Keratinocyte (primary cell): ENCODE results near the gene TAF1B. TPM values are rescaled to one million over a fixed set of nuclear protein-coding genes. Genes with fewer than 3 reads are reported as not detected.
A peak's percentile ranks its signal among the peaks of the same experiment; 100 is the strongest.

Experiments used
- DNase-seq: peaks from one replicate; pipeline ENCODE4 v3.0.0-alpha.2; 2011; ENCODE audit warnings: low read depth, missing footprints, low spot score
- FAIRE-seq: peaks from 2 replicates; lab custom pipeline; 2011; peaks lifted over from hg19 to GRCh38; lab: Jason Lieb, UNC
- H2AFZ ChIP-seq: 2 replicates; pipeline ENCODE4 v1.6.0; 2012; ENCODE audit warnings: low read length, control low read depth, inconsistent platforms; ENCODE audit not compliant: control insufficient read depth
- H3K27ac ChIP-seq: 2 replicates; pipeline ENCODE4 v1.5.1; 2011; ENCODE audit warnings: low read length; ENCODE audit not compliant: control insufficient read depth, insufficient read depth
- H3K27me3 ChIP-seq: 3 replicates; pipeline ENCODE4 v1.6.0; 2011; ENCODE audit warnings: low read length; ENCODE audit not compliant: control insufficient read depth, insufficient read depth; ENCODE audit errors: extremely low read depth
- H3K36me3 ChIP-seq, 2 experiments: 2 replicates in 1 of 2; 3 replicates in 1 of 2; pipeline ENCODE4 v1.5.1; 2011; ENCODE audit warnings: low read length in 2 of 2, mild to moderate bottlenecking in 1 of 2; ENCODE audit not compliant: control insufficient read depth in 2 of 2, insufficient read depth in 2 of 2; ENCODE audit errors: extremely low read depth in 1 of 2
- H3K4me1 ChIP-seq: 3 replicates; pipeline ENCODE4 v1.5.1; 2011; ENCODE audit warnings: low read length; ENCODE audit not compliant: control insufficient read depth, insufficient read depth; ENCODE audit errors: extremely low read depth
- H3K4me2 ChIP-seq: 3 replicates; pipeline ENCODE4 v1.6.0; 2011; ENCODE audit warnings: low read depth, low read length; ENCODE audit not compliant: control insufficient read depth, insufficient read depth; ENCODE audit errors: extremely low read depth
- H3K4me3 ChIP-seq, 3 experiments: fragments of 200-600 bp in 1 of 3; sonication (generic) in 1 of 3; 2 replicates in 2 of 3; 3 replicates in 1 of 3; pipeline ENCODE4 v1.5.1; 2011 to 2016; ENCODE audit warnings: low read length in 3 of 3, mild to moderate bottlenecking in 3 of 3, control low read depth in 2 of 3, inconsistent platforms in 1 of 3, low read depth in 1 of 3, mixed read lengths in 1 of 3, mixed run types in 1 of 3, moderate library complexity in 1 of 3; ENCODE audit not compliant: control insufficient read depth in 2 of 3, insufficient read depth in 2 of 3; ENCODE audit errors: extremely low read depth in 1 of 3
- H3K79me2 ChIP-seq: 2 replicates; pipeline ENCODE4 v1.6.0; 2012; ENCODE audit warnings: low read length; ENCODE audit not compliant: control insufficient read depth, insufficient read depth
- H3K9ac ChIP-seq: 3 replicates; pipeline ENCODE4 v1.6.0; 2011; ENCODE audit warnings: low read length; ENCODE audit not compliant: control insufficient read depth, insufficient read depth; ENCODE audit errors: extremely low read depth
- H3K9me1 ChIP-seq: 3 replicates; pipeline ENCODE4 v1.6.0; 2011; ENCODE audit warnings: low read length; ENCODE audit not compliant: control insufficient read depth, insufficient read depth; ENCODE audit errors: extremely low read depth
- H3K9me3 ChIP-seq: 2 replicates; pipeline ENCODE4 v1.5.1; 2012; ENCODE audit warnings: low read depth, low read length; ENCODE audit not compliant: control insufficient read depth
- H4K20me1 ChIP-seq: 3 replicates; pipeline ENCODE4 v1.6.0; 2011; ENCODE audit warnings: low read length; ENCODE audit not compliant: control insufficient read depth, insufficient read depth; ENCODE audit errors: extremely low read depth
- EZH2 ChIP-seq: IDR thresholded peaks from one replicate; pipeline ENCODE4 v1.6.1; 2012; ENCODE audit warnings: inconsistent platforms, mild to moderate bottlenecking, low read length, moderate library complexity
- dilution Hi-C: fragments of 300-500 bp; cut with MboI; formaldehyde crosslinking; loops from one replicate; pipeline ENCODE4 v1.7.0; 2020; ENCODE audit warnings: low sequenced_read_pairs; ENCODE audit not compliant: extremely low pct_ligation_motif_present
- polyA plus RNA-seq, 5 experiments: library from polyadenylated mRNA; depleted of rRNA in 3 of 5; stranded (reverse) in 3 of 5; stranded (forward) in 1 of 5; unstranded in 1 of 5; fragments of >200 nt; gene quantifications; 1 replicate in 1 of 5; 2 replicates in 3 of 5; 3 replicates in 1 of 5; pipeline versions ENCODE4 v1.2.1 to v1.2.3, GENCODE V29; 2011 to 2012; ENCODE audit warnings: missing spikeins in 2 of 5, low read depth in 1 of 5, low replicate concordance in 1 of 5
- TF ChIP-seq, protein P1 (sequence below), 3 experiments: IDR thresholded peaks in 1 of 3; conservative IDR thresholded peaks in 1 of 3; optimal IDR thresholded peaks in 1 of 3; 2 replicates in 2 of 3; 3 replicates in 1 of 3; pipeline versions ENCODE3 to v1.5.1; 2011; ENCODE audit warnings: low read length in 3 of 3, mild to moderate bottlenecking in 3 of 3, moderate library complexity in 2 of 3, control low read depth in 1 of 3, inconsistent platforms in 1 of 3; ENCODE audit not compliant: insufficient read depth in 2 of 3; ENCODE audit errors: extremely low read depth in 1 of 3

The TAF1B gene
- polyA plus RNA-seq, 1 donor (not counting 4 experiments of a cell fraction or from before 2014, with no cell fraction given) = 16.5 TPM

DNA sequence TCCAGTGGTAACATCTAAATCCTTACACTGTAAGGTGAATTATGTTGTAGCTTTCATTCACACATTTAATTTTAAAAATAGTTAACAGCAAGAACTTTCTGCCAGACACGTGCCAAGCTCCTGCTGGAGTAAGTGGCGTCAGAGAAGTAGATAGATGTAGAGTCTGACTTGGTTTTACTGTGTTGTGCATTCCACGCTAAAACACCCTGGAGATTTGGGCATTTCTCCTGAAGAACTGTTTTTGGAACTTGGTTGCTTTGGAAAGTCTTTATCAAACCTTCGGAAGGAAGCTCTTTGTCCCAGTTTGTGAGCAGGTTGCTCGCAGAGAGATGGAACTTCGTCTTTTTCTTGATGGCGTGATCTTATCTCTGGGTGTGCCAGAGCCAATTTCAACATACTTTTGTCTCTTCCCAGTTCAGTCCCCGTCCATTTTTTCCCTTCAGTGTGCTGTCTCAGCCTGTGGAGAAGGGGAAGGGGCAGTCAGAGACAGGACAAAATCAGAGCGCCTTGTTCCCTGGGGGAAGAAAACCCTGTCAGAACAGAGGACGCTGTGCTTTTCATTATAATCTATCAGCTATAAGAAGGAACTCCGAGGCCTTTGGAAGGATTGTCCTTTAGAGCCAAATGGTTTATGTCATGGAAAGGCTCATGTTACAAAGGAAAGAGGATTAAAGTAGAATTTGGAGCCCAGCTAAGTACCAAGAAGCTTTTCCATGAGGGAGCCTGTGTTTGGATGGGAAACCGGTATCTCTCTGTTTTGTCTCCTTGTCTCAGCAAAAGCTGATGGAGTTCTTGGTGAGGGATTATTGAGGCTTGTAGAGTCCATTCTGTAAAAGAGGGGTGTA lies 127.1 kb downstream of the TAF1B start:
- no peaks in the 10 kb centered on the region for H3K36me3 ChIP-seq
- no peaks in the 10 kb centered on the region for H3K79me2 ChIP-seq
- H3K9me3 ChIP-seq = no peaks in the 10 kb centered on the region
- no peak overlapping the region for H3K4me3 ChIP-seq
- H3K9me1 ChIP-seq = no peaks in the 10 kb centered on the region
- H3K4me1 ChIP-seq = peaks cover 12% of the 10 kb centered on the region
- no peak overlapping the region for H2AFZ ChIP-seq
- H3K27me3 ChIP-seq = no peaks in the 10 kb centered on the region
- dilution Hi-C loops = no loop called here
- no peak overlapping the region for H3K4me2 ChIP-seq
- DNase-seq = no peak
- no peak overlapping the region for H3K27ac ChIP-seq
- no peaks in the 10 kb centered on the region for H4K20me1 ChIP-seq
- no peak for TF ChIP-seq EZH2
- TF ChIP-seq, protein P1, sequence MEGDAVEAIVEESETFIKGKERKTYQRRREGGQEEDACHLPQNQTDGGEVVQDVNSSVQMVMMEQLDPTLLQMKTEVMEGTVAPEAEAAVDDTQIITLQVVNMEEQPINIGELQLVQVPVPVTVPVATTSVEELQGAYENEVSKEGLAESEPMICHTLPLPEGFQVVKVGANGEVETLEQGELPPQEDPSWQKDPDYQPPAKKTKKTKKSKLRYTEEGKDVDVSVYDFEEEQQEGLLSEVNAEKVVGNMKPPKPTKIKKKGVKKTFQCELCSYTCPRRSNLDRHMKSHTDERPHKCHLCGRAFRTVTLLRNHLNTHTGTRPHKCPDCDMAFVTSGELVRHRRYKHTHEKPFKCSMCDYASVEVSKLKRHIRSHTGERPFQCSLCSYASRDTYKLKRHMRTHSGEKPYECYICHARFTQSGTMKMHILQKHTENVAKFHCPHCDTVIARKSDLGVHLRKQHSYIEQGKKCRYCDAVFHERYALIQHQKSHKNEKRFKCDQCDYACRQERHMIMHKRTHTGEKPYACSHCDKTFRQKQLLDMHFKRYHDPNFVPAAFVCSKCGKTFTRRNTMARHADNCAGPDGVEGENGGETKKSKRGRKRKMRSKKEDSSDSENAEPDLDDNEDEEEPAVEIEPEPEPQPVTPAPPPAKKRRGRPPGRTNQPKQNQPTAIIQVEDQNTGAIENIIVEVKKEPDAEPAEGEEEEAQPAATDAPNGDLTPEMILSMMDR (optimal IDR thresholded peaks at IDR 0.05 in 1 of 3, IDR thresholded peaks at IDR 0.05 in 1 of 3, conservative IDR thresholded peaks at IDR 0.05 in 1 of 3; ENCODE audit: extremely low read depth in 1 of 3, insufficient read depth in 2 of 3, low read length in 3 of 3) = no peak
- H3K9ac ChIP-seq = no peak overlapping the region
- FAIRE-seq = peak; percentile 46

DNA sequence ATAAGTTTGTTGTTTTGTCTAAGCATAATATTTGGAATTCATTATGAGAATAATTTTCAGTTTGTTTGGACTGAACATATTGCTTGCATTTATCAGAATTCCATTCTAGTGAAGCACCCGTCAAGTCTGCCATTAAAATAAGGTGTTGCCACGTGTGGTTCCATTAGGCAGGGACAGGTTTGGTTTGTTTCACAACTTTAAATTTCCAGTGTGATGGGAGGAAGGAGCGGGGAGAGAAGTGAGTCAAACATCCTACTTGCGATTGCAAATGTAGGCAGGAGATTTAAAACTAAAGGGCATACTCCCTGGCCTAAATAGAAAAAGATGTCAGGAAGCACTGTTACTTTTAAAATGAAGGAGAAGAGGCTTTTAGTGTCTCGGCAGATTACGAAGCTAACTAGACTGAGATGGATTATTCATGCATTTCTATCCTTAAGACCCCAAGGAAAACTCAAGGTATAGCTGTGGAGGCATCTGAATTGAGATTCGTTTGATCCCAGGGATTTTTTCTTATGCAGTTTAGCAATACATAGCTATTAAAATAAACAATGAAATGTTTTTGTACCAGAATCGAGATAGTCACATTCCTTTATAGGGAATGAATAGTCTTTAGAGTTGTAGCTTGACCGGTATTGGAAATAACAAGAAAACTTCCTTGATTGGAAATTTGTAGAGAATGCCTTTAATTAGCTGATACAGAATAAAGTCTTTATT lies 128.0 kb downstream of the TAF1B start:
- dilution Hi-C loops = no loop called here
- FAIRE-seq = no peak

More for the DNA sequence above, 128.0 kb downstream of the TAF1B start:
- Histone ChIP-seq H3K9me3 (no peaks in the 10 kb centered on the region), H3K36me3 (no peaks in the 10 kb centered on the region), H3K4me2 (no peak overlapping the region), H4K20me1 (no peaks in the 10 kb centered on the region), H3K4me1 (peaks cover 19% of the 10 kb centered on the region), H3K27ac (no peak overlapping the region), H3K9ac (no peak overlapping the region), H3K4me3 (no peak overlapping the region), H3K9me1 (no peaks in the 10 kb centered on the region), H3K27me3 (no peaks in the 10 kb centered on the region), H2AFZ (no peak overlapping the region), H3K79me2 (no peaks in the 10 kb centered on the region)
- no peak for DNase-seq
- TF ChIP-seq, protein P1 (optimal IDR thresholded peaks at IDR 0.05 in 1 of 3, IDR thresholded peaks at IDR 0.05 in 1 of 3, conservative IDR thresholded peaks at IDR 0.05 in 1 of 3; ENCODE audit: extremely low read depth in 1 of 3, insufficient read depth in 2 of 3, low read length in 3 of 3) = no peak
- no peak for TF ChIP-seq EZH2
